Measurements from ENCODE around the gene IQCM.
"Not testable (repeated sequence)": the region's sequence is repeated elsewhere in the genome, so short reads cannot be mapped to it uniquely, and the experiment has no call there.

IQCM gene

DNA sequence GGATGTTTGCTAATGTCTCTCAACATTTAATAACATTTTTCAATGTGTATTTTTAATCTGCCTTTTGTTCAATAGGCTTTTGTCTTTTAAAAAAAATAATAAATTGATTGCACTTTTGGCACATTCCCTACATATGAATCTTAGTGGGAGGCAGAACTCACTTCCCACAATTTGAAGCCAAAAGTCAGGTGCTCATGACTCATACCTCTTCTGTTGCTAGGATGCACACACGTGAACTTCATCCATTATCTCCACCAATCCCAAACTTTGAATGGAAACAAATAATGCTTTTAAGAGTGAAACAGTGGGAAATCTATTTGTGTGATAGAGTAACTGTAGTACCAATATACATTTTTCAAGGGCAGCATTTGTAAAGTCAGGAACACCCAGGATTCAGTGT lies 260.5 kb downstream of the IQCM start:
- DNase-seq, result no peak

DNA sequence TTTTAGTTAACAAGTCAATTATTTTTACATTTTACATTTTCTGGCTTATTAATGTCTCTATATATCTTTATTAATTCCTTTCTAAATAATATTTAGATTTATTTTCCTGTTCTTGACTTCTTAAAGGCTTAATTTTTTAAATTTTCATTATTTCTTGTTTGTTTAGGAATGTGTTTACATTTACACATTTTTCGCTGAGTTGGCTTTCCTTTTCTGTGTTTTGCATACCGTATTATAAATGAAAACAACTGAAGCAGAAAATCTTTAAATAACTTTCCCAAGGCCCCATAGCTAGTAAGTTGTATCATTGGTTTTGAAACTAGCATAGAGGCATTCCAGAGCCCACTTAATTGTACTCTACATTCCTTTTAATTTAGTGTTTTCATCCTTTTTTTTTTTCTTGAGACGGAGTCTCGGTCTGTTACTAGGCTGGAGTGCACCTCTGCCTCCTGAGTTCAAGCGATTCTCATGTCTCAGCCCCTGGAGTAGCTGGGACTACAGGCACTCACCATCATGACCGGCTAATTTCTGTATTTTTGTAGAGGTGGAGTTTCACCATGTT lies 261.6 kb downstream of the IQCM start:
- no peak for DNase-seq

DNA sequence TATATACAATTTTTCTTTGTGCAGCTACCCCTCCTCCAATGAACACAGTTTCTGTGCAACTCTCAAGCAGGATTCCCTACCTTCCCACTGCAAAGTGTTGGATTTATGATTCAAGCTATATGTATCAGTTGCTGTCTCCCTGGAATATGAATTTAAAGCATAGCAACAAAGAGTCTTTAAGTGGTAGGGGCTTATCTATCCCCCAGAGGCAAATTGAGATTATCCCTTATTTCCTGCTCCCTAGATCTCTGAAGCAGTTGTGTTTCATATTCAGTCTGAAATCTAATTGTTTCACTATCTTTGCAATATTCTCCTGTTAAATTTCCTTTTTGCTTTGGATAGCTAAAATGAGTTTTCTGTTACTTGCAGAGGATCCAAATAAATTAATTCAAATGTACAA lies 263.0 kb downstream of the IQCM start:
- no peak for DNase-seq

DNA sequence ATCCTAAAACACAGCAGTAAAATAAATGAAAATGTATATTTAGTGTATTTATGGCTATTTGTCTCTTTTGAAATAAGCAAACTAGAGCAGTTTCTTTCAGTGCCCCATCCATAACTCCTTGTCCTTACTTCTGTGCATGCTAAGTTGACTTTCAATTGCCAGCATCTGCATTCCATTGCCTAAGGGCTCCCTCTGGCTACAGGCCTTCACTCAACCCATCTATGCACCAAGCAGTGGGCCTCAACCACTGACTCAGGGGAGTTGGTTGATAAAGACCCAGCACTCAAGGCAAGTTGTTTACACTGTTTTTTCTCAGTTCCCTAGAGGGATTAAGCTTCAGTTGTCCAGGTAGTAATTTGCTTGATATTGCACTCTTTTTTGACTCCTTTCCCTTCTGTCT lies 265.7 kb downstream of the IQCM start:
- DNase-seq, result no peak

DNA sequence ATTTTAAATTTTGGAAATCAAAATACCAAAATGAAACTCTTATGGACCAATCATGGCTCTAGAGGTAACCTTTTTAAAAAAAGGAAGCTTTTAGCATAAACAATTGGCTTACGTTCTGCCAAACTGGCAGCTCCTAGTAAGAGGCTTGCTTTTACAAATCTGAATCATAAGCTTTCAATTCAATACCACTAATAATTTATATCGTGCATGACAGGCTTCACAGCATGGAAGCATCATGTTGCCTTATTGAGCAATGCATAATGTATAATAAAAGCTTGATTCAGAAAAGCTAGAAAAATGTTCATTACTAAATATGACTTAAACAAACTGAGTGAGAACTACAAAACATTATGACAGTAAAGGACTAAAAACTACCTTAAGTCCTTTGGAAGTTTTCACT lies 280.9 kb downstream of the IQCM start:
- DNase-seq, result no peak

DNA sequence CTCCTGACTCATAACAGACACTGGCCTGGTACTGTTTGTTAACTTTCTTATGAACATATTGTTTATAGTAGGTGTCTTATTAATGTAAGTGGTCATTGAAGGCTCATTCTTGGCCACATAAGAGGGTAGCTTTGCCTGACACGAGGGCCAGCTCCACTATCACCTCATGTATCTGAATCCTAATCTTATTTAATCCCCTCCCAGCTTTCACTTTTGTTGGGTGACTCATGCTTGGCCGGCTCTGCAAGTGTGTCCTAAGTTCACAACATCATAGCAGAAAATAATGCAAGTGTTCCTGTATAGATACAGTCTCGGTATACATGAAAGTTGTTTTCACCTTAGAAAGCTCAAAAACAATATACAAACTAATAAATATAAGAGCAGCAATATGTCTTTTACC lies 283.8 kb downstream of the IQCM start:
- DNase-seq, result no peak

DNA sequence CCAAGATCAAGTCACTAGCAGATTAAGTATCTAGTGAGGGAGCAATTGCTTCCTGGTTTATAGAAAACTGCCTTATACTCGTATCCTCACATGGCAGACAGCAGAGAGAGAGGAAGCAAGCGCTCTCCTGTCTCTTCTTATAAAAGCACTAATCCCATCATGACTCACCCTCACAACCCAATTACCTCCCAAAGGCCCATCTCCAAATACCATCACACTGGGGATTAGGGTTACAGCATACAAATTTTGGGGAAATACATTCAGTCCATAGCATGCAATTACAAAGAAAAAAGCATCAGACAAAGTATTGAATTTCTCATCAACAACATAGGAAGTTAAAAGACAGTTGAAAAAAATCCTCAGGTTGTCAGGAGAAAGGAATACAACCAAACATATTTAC lies 292.6 kb downstream of the IQCM start:
- DNase-seq, result no peak

DNA sequence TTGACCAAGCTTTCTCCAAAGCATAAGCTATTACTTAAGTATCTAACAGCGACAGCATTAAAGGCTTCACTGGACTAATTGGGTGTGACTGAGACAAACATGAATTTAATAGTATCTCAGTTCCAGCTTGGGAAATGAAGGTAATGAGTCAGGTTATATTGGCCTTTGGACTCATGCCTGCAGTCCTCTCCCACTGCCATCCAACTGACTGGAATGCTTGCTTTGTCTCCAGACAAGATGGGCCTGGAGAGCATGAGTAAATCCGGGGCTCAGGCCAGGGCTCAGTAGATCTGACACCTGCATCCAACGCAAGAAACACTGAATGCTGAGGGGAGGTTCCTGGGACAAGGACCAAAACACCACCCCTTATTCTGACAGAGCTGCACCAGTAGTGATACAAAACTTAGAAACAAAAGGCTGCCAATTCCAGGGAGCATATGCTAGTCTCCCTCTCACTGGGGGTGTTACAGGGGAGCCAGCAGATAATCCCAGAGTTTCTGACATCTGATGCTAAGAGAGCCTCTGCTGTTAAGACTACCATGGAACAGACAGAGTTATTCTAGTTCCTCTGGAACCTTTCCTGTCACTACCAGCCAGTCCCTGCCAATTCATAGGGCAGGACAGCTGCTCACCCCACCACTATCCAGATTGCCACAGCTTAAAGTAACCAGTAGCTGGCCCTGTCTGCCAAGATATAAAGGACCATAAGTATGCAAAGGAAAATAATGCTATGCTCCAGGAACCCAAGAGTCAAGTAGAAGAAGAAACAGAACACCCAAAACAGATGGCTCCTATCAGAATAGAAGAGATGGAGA lies 293.8 kb downstream of the IQCM start:
- no peak for DNase-seq

DNA sequence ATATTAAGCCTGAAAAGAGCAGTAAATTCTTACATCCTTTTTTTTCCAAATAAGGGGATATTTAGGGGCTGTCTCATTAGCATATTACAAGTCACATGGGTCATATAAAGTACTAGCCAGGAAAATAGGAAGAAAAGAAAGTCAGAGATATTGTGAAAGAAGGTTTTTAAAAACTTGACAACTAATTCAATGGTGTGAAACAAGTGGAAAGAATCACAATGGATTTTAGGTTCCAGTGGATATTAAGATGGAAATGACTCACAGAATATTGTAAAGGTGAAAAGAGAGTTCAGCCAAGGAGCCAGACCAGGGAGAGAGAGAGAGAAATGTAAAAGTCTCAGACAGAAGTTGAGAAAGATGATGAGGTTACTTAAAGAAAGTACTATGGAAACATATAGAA lies 297.2 kb downstream of the IQCM start:
- no peak for DNase-seq

DNA sequence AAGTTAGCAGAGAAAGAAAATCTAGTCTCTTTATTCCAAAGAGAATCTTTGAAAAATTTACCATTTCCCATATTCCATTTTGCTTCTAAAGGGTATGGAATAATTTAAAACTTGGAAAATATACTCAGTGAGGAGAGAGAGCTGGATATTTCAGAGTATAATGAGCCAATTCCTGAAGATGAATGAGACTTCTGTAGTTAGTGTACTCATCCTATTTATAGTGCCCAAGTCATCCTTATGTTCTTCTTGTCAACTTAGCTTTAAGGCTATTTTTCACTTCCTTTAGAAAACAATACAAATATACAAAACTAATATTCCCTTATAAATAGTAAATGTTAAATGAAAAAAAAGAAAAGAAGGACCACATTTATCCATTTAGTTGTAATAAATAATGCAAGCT lies 302.6 kb downstream of the IQCM start:
- DNase-seq, result no peak

DNA sequence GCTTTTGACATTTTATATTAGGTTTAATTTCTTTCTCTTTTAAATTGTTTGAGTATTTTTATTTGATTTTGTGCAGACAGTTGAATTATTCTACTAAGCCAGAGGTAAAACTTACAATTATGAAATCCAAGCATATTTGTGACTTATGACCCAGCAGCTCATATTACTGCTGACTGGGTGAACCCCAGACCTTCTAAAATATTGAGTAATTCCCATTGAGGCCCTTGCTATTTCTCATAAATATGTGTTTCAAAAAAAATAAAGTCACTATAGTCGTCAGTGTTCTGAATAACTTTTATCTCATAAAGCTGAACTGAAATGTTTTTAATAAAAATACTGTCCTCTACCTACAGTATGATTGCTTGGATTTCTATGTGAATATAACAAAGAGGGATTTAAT lies 303.1 kb downstream of the IQCM start:
- no peak for DNase-seq

DNA sequence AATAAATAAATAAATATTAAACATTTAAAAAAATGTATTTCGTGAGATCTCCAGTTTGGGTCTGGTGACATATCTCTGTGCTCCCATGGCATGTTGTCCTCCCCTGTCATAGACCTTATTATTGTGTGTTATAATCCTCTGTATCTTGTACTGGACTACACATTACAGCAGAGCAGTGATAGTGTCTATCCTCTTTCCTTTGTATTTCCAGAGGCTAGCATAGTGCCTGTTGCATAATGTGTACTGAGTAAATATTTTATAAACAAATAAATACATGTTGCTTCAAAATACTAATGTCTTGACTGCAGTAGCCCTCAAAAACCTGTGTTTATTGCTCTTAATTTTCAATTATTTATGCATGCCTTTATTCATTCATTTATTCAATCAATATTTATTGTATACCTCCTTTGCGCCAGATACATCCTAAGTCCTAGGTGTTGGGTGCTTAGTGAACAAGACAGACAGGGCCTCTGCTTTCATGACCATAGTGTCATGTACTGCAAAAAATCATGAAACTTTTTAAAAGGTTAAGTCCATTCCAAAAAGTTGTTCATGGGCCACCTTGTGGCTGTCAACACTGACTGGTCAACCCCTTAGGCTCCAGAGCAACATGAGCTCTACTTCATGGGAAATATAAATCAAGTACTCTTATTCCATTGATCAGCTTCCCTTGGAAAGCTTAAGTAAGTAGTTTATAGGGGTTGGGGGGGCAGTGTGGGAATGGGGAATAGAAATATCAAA lies 303.9 kb downstream of the IQCM start:
- DNase-seq, result no peak

DNA sequence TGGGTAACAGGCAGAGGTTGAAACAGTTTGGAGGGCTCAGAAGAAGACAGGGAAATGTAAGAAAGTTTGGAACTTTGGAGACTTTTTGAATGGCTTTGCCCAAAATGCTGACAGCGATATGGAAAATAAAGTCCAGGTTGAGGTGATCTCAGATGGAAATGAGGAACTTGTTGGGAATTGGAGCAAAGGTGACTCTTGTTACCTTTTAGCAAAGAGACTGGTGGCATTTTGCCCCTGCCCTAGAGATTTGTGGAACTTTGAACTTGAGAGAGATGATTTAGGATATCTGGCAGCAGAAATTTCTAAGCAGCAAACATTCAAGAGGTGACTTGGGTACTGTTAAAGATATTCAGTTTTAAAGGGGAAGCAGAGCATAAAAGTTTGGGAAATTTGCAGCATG lies 308.3 kb downstream of the IQCM start:
- not testable (repeated sequence) for DNase-seq

DNA sequence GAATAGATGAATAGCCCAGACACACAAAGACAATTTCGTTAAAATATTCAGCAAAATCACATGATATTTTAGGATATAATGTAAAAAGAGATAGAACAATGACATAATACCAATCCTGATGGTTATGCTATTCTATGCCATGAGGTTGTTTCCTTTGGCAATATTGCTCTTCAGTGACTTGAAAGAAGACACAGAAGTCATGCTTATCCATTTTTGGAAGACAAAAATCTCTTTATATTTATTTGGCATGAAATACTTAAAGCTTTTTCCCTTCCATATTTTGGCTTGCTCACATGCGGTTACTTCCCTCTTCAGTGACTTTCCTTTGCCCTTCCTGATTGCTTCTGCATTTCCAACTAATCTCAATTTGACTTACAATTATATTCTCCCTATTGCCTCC lies 314.8 kb downstream of the IQCM start:
- DNase-seq, result no peak

DNA sequence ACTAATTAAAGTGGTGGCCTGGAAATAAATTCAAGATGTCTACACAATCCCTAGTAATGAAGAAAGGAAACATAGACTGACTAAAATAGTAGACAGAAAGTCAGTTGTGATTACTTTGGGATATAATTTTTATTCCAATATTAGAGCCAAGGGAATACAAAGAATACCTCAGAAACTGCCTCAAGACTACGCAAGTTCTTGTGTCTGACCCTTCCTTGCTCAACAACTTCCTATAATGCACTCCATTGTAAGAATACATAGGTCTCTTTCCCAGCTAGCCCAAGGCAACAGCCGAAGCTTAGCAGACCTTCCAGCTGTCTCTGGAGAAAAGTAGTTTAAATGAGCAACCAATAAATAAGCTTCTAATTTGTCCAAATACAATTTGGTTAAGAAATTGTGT lies 315.9 kb downstream of the IQCM start:
- no peak for DNase-seq

DNA sequence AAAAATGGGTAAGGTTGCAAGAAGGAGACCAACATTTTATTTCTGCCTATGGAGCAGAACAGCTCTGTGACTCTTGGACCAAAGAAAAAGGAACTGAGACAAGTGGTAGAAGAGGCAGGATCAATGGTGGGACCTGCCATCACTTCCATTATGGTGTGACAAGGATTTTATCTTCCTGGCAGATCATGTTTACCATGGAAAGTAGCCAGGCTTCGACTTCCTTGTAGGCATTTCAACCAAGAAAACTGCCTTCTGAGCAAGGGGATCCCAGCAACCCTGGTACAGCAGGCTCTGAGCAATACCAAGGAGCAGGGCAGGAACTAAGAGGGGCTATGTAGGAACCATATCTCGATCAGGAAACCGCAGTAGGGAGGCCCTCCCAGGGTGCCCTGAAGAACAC lies 317.4 kb downstream of the IQCM start:
- DNase-seq, result no peak

DNA sequence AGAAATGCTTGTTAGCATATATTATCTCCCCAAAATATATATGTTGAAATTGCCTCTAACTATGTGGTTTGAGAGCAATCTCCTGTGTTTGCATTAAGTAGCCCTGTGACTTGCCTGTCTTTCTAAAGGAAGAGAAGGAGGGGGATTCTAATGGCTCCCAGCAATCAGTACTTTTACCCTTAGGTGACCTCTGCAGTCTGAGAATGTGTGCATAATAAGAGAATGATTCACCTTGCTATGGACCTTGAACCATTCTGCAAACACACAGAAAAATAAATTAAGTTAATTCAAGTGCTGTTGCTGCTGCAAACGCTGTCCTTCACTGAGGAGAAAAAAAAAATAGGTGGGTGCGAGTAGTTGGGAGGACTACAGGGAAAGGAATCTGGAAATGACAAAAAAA lies 322.2 kb downstream of the IQCM start:
- DNase-seq, result no peak

DNA sequence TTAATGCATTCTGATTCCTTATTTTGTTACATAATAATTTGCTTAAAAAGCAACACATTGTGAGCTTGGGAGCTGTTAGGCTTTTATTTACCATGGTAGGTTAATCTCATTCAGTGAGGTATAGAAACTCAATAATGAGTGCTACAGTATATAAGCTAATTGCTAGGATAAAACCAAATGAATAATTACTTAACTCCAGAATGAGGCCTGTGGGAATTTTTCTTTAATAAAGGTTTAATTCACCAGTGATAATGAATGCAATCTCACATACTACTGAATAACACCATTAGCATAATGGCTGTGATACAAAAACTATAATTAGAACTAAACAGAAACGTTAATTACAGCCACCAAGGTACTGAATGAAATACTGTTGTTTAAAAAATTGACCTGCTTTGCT lies 326.3 kb downstream of the IQCM start:
- DNase-seq, result no peak

DNA sequence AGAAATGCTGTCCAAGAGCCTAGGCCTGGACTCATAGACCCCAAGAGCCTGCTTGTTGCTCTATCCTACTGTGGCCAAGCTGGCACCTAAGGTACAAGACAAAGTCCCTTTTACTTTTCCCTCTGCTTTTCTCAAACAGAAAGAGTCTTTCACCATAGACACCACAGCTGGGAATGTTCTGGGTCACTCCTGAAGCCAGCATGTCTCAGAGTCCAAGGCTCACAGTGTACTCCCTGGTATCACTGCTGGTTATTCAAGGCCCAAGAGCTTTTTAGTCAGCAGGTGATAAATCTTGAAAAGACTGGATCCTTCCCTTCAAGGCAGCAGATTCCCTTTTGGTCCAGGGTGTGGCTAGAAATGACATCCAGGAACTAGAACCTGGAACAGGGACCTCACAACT lies 328.8 kb downstream of the IQCM start:
- no peak for DNase-seq

DNA sequence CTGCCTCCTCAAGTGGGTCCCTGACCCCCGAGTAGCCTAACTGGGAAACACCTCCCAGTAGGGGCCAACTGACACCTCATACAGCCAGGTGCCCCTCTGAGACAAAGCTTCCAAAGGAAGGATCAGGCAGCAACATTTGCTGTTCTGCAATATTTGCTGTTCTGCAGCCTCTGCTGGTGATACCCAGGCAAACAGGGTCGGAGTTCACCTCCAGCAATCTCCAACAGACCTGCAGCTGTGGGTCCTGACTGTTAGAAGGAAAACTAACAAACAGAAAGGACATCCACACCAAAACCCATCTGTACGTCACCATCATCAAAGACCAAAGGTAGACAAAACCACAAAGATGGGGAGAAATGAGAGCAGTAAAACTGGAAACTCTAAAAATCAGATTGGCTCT lies 347.0 kb downstream of the IQCM start:
- not testable (repeated sequence) for DNase-seq

DNA sequence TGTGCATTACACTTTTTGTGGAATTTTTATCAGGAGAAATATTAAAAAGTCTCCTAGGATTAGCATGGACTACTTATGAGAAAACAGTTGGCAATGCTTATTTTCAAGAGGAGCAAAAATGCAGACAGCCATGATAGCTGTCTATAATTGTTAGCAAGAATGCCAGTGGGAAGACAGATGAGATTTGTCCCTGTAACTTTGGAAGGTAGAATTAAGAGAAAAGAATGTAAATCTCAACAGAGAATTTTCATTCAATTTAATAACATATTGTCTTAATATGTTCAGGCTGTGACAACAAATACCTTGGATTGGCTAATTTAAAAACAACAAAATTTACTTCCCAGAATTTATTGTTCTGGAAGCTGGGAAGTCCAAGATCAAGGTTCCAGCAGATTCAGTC lies 349.2 kb downstream of the IQCM start:
- DNase-seq, result no peak

DNA sequence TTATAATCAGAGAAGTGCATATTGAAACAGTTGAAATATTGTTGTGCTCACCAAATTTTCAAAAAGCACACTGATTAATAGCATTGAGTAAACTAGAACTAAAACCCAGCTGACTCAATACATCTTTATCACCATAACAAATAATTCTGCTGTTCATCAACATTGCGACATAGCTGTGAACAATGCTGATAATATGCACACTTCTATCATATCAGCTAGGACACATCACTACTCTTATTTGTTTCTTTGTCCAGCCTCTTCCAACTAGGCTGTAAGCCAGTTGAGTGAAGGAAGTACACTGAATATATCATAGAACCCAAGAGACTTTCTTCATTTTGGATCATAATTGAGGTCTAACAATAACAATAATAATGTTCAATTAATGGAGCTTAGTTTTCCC lies 349.7 kb downstream of the IQCM start:
- DNase-seq, result no peak

DNA sequence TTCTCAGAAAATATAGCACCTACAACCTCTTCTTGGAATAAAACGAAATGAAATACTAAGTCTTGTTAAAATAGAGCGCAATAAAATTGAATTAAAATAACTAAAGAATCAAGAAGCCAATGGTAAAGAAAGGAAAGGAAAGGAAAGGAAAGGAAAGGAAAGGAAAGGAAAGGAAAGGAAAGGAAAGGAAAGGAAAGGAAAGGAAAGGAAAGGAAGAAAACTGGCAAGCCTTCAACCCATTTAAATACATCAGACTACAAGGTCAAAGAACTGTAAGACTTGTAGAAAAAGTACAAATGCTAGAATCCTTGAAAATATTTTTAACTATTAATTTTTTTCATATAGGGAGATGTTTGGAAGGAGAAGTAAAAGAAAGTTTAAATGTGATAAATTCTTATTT lies 372.1 kb downstream of the IQCM start:
- no peak for DNase-seq

DNA sequence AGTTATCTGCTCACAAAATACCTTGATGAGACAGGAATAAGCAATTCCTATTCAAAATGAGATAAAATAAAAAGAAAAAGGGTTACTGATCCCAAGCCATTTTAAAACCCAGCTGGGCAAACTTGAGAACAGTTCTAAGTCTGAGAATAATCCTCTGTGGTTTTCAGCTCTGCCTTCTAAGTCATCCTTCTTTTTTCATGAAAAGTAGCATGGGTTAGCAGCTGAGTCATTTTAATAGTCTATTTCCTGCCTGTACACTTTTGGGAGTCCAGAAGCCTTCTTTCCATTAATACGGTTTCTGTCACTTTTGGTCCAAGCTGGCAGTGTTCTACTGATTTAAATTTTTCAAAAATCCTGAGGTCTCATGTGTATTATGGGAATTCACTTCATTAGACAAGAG lies 374.3 kb downstream of the IQCM start:
- no peak for DNase-seq
